K562 (cell line): ENCODE measurements around the gene TRIM65. TPM values are rescaled to one million over a fixed set of nuclear protein-coding genes. Genes with fewer than 3 reads are reported as not detected.

Source experiments
- ATAC-seq: fragments of 200-7000 bp; cut with Tn5 transposase; 3 replicates; pipeline ENCODE4 v1.9.1; 2020; ENCODE audit warnings: moderate library complexity
- BruUV-seq: library from RNA; stranded (reverse); fragments of 400-500 nt; replicated peaks from 2 replicates; lab custom pipeline; 2021; lab: Mats Ljungman, UMichigan
- CTCF ChIA-PET: fragments of 300-600 bp; formaldehyde crosslinking; extraction: SDS; loops from one replicate; lab custom pipeline; 2021; ENCODE audit warnings: low intra/inter-chr PET ratio; lab: Yijun Ruan, JAX
- POLR2A ChIA-PET: fragments of 300-600, 350-650 bp; sonication (Branson Sonifier 250); formaldehyde crosslinking; extraction: SDS; loops from one replicate; lab custom pipeline; 2021; ENCODE audit warnings: antibody characterized with exemption, inconsistent platforms; lab: Yijun Ruan, JAX
- DNase-seq, 4 experiments: peaks; one replicate each; pipeline versions ENCODE4 v3.0.0 to v3.0.0-alpha.2; 2011 to 2018; ENCODE audit warnings: low spot score in 3 of 4, mixed read lengths in 3 of 4; ENCODE audit errors: extremely low read depth in 1 of 4
- FAIRE-seq: peaks from 2 replicates; lab custom pipeline; 2011; peaks lifted over from hg19 to GRCh38; lab: Jason Lieb, UNC
- H2AFZ ChIP-seq: 2 replicates; pipeline ENCODE4 v1.6.0; 2011; ENCODE audit warnings: low read depth, low read length, control low read depth, inconsistent platforms
- H3K27ac ChIP-seq: fragments of 200-600 bp; 3 replicates; pipeline ENCODE4 v1.8.0; 2011; ENCODE audit warnings: low read depth, mild to moderate bottlenecking, control low read depth, inconsistent platforms, low read length, moderate library complexity, mixed read lengths; ENCODE audit errors: extremely low read depth
- H3K27me3 ChIP-seq, 2 experiments: fragments of 300-600 bp in 1 of 2; 2 replicates in 1 of 2; 3 replicates in 1 of 2; pipeline versions ENCODE4 v1.6.0 to v1.8.0; 2011; ENCODE audit warnings: inconsistent platforms in 2 of 2, low read length in 2 of 2, mild to moderate bottlenecking in 1 of 2, mixed read lengths in 1 of 2, moderate library complexity in 1 of 2; ENCODE audit not compliant: control insufficient read depth in 2 of 2, insufficient read depth in 2 of 2
- H3K36me3 ChIP-seq: fragments of 300-600 bp; 3 replicates; pipeline ENCODE4 v1.8.0; 2011; ENCODE audit warnings: mild to moderate bottlenecking, low read length, inconsistent platforms; ENCODE audit not compliant: control insufficient read depth, insufficient read depth
- H3K4me1 ChIP-seq, 2 experiments: fragments of 200-600 bp in 1 of 2; replicated peaks in 1 of 2; 2 replicates in 1 of 2; 3 replicates in 1 of 2; pipeline versions ENCODE4 v1.5.1 to v1.8.0; 2011; ENCODE audit warnings: inconsistent platforms in 2 of 2, low read length in 2 of 2, mild to moderate bottlenecking in 1 of 2, mixed read lengths in 1 of 2, moderate library complexity in 1 of 2; ENCODE audit not compliant: control insufficient read depth in 2 of 2, insufficient read depth in 2 of 2
- H3K4me2 ChIP-seq: 2 replicates; pipeline ENCODE4 v1.6.1; 2011; ENCODE audit warnings: low read length, control low read depth, inconsistent platforms, mixed read lengths; ENCODE audit not compliant: insufficient read depth
- H3K4me3 ChIP-seq: fragments of 200-600 bp; sonication (generic), shearing (Covaris generic); 2 replicates; pipeline ENCODE4 v1.5.1; 2016; ENCODE audit warnings: control low read depth, inconsistent platforms
- H3K79me2 ChIP-seq: fragments of 200-600 bp; 3 replicates; pipeline ENCODE4 v1.8.0; 2011; ENCODE audit warnings: low read length, inconsistent platforms; ENCODE audit not compliant: control insufficient read depth, insufficient read depth
- H3K9ac ChIP-seq, 2 experiments: 2 replicates each; pipeline versions ENCODE4 v1.6.0 to v1.6.1; 2011; ENCODE audit warnings: low read depth in 2 of 2, low read length in 2 of 2, control low read depth in 1 of 2, inconsistent platforms in 1 of 2, mild to moderate bottlenecking in 1 of 2, mixed read lengths in 1 of 2; ENCODE audit not compliant: insufficient read depth in 1 of 2
- H3K9me1 ChIP-seq: one replicate; pipeline ENCODE4 v1.6.0; 2011; ENCODE audit warnings: inconsistent platforms, mild to moderate bottlenecking, low read length, moderate library complexity; ENCODE audit not compliant: control insufficient read depth, insufficient read depth
- H3K9me3 ChIP-seq: replicated peaks from 2 replicates; pipeline ENCODE4 v1.5.1; 2011; ENCODE audit warnings: low read depth, low read length, inconsistent platforms; ENCODE audit not compliant: control insufficient read depth, insufficient read depth
- H4K20me1 ChIP-seq: replicated peaks from 2 replicates; pipeline ENCODE4 v1.6.1; 2011; ENCODE audit warnings: low read length, inconsistent platforms, mixed read lengths; ENCODE audit not compliant: control insufficient read depth, insufficient read depth
- CHD4 ChIP-seq: fragments of 200-600 bp; sonication (generic); IDR thresholded peaks from 3 replicates; pipeline ENCODE4 v1.6.1; 2012; ENCODE audit warnings: low read depth, mild to moderate bottlenecking, mixed read lengths, low read length, inconsistent platforms; ENCODE audit not compliant: insufficient read depth, insufficient replicate concordance, poor library complexity, severe bottlenecking
- DACH1 ChIP-seq: fragments of 450-650 bp; IDR thresholded peaks from 2 replicates; pipeline ENCODE4 v1.6.1; 2018; ENCODE audit not compliant: partially characterized antibody
- EP400 ChIP-seq: fragments of 450-650 bp; IDR thresholded peaks from 2 replicates; pipeline ENCODE4 v1.6.1; 2017; ENCODE audit warnings: antibody characterized with exemption, mild to moderate bottlenecking, moderate library complexity
- KHSRP ChIP-seq: fragments of 450-650 bp; IDR thresholded peaks from 2 replicates; pipeline ENCODE4 v1.6.1; 2017
- KLF10 ChIP-seq: fragments of 250-450 bp; sonication (Bioruptor Pico); IDR thresholded peaks from 2 replicates; pipeline ENCODE4 v1.6.1; 2021; ENCODE audit warnings: matching md5 sums
- MED1 ChIP-seq: sonication (generic); formaldehyde crosslinking; IDR thresholded peaks from 2 replicates; pipeline ENCODE4 v1.8.1; 2023; ENCODE audit warnings: missing genetic modification reagents, borderline replicate concordance
- NELFE ChIP-seq: IDR thresholded peaks from 2 replicates; pipeline ENCODE4 v1.6.1; 2011; ENCODE audit warnings: mild to moderate bottlenecking; ENCODE audit not compliant: insufficient read depth, insufficient read length
- PTBP1 ChIP-seq: fragments of 200-400 bp; formaldehyde crosslinking; IDR thresholded peaks from 2 replicates; pipeline ENCODE4 v1.6.1; 2017; ENCODE audit warnings: low read depth, low read length
- RBFOX2 ChIP-seq: fragments of 200-400 bp; formaldehyde crosslinking; IDR thresholded peaks from 2 replicates; pipeline ENCODE4 v1.6.1; 2017; ENCODE audit warnings: low read depth, mild to moderate bottlenecking, low read length, moderate library complexity
- RBM15 ChIP-seq: fragments of 200-400 bp; formaldehyde crosslinking; IDR thresholded peaks from 2 replicates; pipeline ENCODE4 v1.6.1; 2018; ENCODE audit warnings: mild to moderate bottlenecking, low read length, moderate library complexity; ENCODE audit not compliant: insufficient read depth
- SNRNP70 ChIP-seq: fragments of 200-400 bp; formaldehyde crosslinking; optimal IDR thresholded peaks from 2 replicates; pipeline ENCODE3; 2017; ENCODE audit warnings: low read depth, low read length
- SPI1 ChIP-seq: IDR thresholded peaks from 2 replicates; pipeline ENCODE4 v1.6.1; 2011; ENCODE audit warnings: low read depth, low read length, control low read depth, borderline replicate concordance
- ZNF398 ChIP-seq: fragments of 250-450 bp; sonication (Bioruptor Pico); IDR thresholded peaks from 2 replicates; pipeline ENCODE4 v1.8.0; 2021; ENCODE audit warnings: moderate library complexity, mild to moderate bottlenecking, inconsistent platforms
- WGBS: fragments of 100-300 bp; shearing (Covaris generic); methylation state at CpG from one replicate; pipeline ENCODE4 v1.1.6; 2016; ENCODE audit warnings: low coverage, mixed read lengths; ENCODE audit not compliant: insufficient coverage; ENCODE audit errors: missing lambda C conversion rate; 5-methylcytosine and 5-hydroxymethylcytosine counted together
- in situ Hi-C: fragments of 300-500 bp; cut with MboI; formaldehyde crosslinking; loops from 4 replicates; pipeline ENCODE4 v1.15.0; 2018; ENCODE audit warnings: inconsistent platforms, mixed read lengths
- intact Hi-C: fragments of 100-400 bp; cut with micrococcal nuclease; formaldehyde crosslinking; loops from 2 replicates; pipeline ENCODE4 v1.14.2; 2022
- polyA plus RNA-seq, 8 experiments: library from polyadenylated mRNA; depleted of rRNA in 4 of 8; stranded (reverse) in 5 of 8; unstranded in 3 of 8; fragments of >200 nt; fragmentation: Nextera tagmentation in 2 of 8; fragmentation: Illumina TruSeq in 1 of 8; extraction: Ambion mirVana in 2 of 8; extraction: Trizol in 1 of 8; gene quantifications; 2 replicates each; pipeline versions ENCODE4 v1.2.1 to v1.2.3, GENCODE V29; 2011 to 2014; ENCODE audit warnings: inconsistent platforms in 1 of 8, missing spikeins in 1 of 8
- total RNA-seq, 7 experiments: library from RNA; depleted of rRNA in 6 of 7; stranded (reverse); fragments of >200 nt in 6 of 7; fragmentation: Illumina TruSeq in 2 of 7; extraction: Trizol in 2 of 7; gene quantifications; 2 replicates each; pipeline versions ENCODE4 v1.2.1 to v1.2.3, GENCODE V29; 2011 to 2021; ENCODE audit warnings: low replicate concordance in 1 of 7

Gene TRIM65
- total and polyA plus RNA-seq, 9 of the 15 experiments (the other 6 are each of a cell fraction or from before 2014, with no cell fraction given), result 2.8 to 45.7 (median 22.9) TPM

DNA sequence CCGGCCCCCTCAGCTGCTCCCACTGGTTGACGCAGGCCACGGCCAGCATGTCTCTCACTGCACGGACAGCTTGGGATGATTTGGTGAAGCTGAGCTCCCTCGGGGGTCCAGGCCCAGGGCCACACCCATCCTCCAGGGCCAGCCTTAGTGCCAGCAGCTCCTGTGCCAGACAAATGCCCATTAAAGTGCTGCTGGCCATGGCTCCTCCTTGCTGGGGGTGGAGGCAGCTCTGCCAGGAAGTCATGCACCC is 20.9 kb downstream of the TRIM65 start (continued):
- TF ChIP-seq MED1, result no peak
- TF ChIP-seq KHSRP, result no peak
- TF ChIP-seq NELFE, result no peak
- TF ChIP-seq EP400, result no peak

DNA sequence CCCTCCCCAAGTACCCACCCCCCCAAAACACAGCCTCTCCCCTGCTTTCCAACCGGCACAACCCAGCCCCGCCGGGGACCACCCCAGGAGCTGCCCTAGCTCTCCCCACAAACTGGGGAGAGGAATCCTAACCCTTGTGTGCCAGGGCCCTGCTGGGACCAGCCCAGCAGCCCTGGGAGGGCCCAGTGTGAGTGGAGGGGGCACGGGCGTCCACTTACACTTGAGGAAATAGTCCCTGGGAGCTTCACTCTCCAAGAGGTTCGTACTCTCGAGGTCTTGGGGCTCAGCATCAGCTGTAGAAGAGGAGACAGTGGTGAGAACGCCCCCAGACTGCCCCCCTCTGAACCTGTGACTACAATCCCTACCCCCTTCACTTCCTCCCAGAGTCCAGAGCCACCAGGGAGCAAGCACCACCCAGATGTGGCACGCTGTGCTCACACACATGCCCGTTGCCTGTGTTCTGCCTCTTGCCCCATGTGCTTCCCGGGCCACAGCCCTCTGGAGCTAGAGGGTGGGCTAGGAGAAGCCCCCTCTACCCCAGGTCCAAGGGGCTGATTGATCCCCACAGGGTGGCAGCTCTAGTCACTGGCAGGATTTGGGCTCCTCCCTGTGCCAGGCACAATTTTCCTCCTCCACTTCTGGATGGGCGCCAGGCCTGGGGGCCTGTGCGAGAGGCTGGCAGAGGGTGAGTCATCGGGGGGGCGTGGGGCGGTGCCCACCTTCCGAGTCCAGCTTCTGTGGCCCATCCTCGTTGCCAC is 21.4 kb downstream of the TRIM65 start:
- TF ChIP-seq RBM15 (no peak), ZNF398 (no peak), RBFOX2 (0 out of 2 replicates have a peak, but pooled peaks have one; percentile 17), SPI1 (0 out of 2 replicates have a peak, but pooled peaks have one; percentile 6), SNRNP70 (no peak), CHD4 (no peak), PTBP1 (no peak), KLF10 (CRISPR knock-in tag) (no peak), DACH1 (no peak)
- in situ Hi-C loops (no loop called here), intact Hi-C loops (no loop called here)
- DNase-seq (no peak), FAIRE-seq (no peak), ATAC-seq (no peak)
- no peaks in the 10 kb centered on the region for H3K9me3 ChIP-seq
- H3K9ac ChIP-seq, result peak overlapping the region in 1 of 2 experiments; percentile 61; a peak in 2 of 4 replicates
- POLR2A ChIA-PET, result interaction anchor here (0.6 to 15.8 kb wide), 7 partner anchors 13 to 100 kb away, joined by 3 to 169 read pairs (median 4); partner anchors contain the start of genes TRIM65 and UNC13D
- no peak overlapping the region for H3K4me2 ChIP-seq
- CTCF ChIA-PET, result no interaction called here
- H3K27me3 ChIP-seq, result no peaks in the 10 kb centered on the region
- no peaks in the 10 kb centered on the region for H3K36me3 ChIP-seq
- H3K27ac ChIP-seq, result no peak overlapping the region
- H2AFZ ChIP-seq, result no peak overlapping the region
- no peaks in the 10 kb centered on the region for H3K9me1 ChIP-seq
- H3K4me1 ChIP-seq, result peaks cover 8 to 70% of the 10 kb centered on the region in 2 experiments
- no peak overlapping the region for H3K4me3 ChIP-seq
- H4K20me1 ChIP-seq, result no peaks in the 10 kb centered on the region
- no peaks in the 10 kb centered on the region for H3K79me2 ChIP-seq
- BruUV-seq, result no TSS peak
- 71% methylated on average over 15 of the region's 18 CpGs for WGBS
